ENCODE data around the gene SYNPO2. TPM values are rescaled to one million over a fixed set of nuclear protein-coding genes. Genes with fewer than 3 reads are reported as not detected.

The SYNPO2 gene
- polyA plus RNA-seq, 1 experiment = 5.1 TPM

DNA sequence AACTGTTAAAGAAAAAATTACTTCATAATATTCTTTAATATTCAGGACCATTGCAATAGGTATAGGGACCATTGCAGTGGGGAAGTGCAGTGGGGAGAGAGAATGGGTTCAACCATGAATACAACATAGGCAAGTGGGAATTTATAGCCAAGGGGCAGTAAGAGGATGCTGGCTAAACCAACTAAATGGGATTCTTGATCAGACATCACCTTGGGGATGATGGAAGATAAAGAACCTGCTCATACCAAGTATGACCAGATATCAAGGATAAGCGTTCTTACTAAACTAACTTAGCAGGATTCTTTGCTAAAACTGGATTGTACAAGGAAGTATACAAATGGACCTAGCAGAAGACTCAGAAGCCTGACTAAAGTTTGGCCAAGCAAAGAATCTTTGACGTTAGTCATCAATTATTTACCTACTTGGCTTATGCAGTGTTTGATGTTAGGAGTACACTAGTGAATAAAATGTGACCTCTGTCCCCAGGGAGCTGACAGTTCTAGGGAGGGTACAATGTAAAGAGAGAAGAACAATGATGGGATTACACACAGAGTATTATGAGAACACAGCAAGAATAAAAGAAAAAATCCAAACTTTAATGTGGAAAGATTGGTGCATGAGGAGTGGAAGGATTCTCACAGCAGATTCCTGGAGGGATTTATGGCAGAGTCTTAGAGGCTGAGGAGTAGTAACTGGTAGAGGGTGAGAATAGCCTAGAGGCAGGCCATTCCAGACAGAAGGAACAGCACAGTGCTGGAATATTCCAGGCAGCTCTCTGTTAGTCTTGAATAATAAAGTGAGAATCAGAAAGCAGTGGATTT, 192.3 kb downstream of the SYNPO2 start:
- ChIA-PET CTCF (no interaction called here), POLR2A (no interaction called here)

GRCh38 chr4:119081542-119081859, 192.8 kb downstream of the SYNPO2 start:
- DNase-seq (ENCODE audit: low read depth, low spot score) = no peak
- Histone ChIP-seq H3K27me3 (ENCODE audit: control insufficient read depth, insufficient read depth, low read length) (no peaks in the 10 kb centered on the region), H3K4me3 (ENCODE audit: low read depth, low read length) (no peak overlapping the region), H3K27ac (ENCODE audit: low read depth, low read length) (no peak overlapping the region), H3K9me3 (ENCODE audit: control insufficient read depth, insufficient read depth, low read length) (no peaks in the 10 kb centered on the region)
- ChIA-PET CTCF (no interaction called here), POLR2A (no interaction called here)
- no peak for TF ChIP-seq CTCF (IDR thresholded peaks at IDR 0.05; ENCODE audit: low read depth, low read length)

More for the DNA sequence above, 192.3 kb downstream of the SYNPO2 start:
- Histone ChIP-seq H3K4me3 (ENCODE audit: low read depth, low read length) (no peak overlapping the region), H3K27me3 (ENCODE audit: control insufficient read depth, insufficient read depth, low read length) (no peaks in the 10 kb centered on the region), H3K27ac (ENCODE audit: low read depth, low read length) (no peak overlapping the region), H3K9me3 (ENCODE audit: control insufficient read depth, insufficient read depth, low read length) (no peaks in the 10 kb centered on the region)
- TF ChIP-seq CTCF (IDR thresholded peaks at IDR 0.05; ENCODE audit: low read depth, low read length) = no peak
- DNase-seq (ENCODE audit: low read depth, low spot score) = no peak

GRCh38 chr4:119081943-119082342, 193.3 kb downstream of the SYNPO2 start:
- H3K27ac ChIP-seq (ENCODE audit: low read depth, low read length) = no peak overlapping the region
- ChIA-PET CTCF (no interaction called here), POLR2A (no interaction called here)
- H3K4me3 ChIP-seq (ENCODE audit: low read depth, low read length) = no peak overlapping the region
- no peaks in the 10 kb centered on the region for H3K27me3 ChIP-seq (ENCODE audit: control insufficient read depth, insufficient read depth, low read length)
- no peak for TF ChIP-seq CTCF (IDR thresholded peaks at IDR 0.05; ENCODE audit: low read depth, low read length)
- DNase-seq (ENCODE audit: low read depth, low spot score) = no peak
- H3K9me3 ChIP-seq (ENCODE audit: control insufficient read depth, insufficient read depth, low read length) = no peaks in the 10 kb centered on the region

DNA sequence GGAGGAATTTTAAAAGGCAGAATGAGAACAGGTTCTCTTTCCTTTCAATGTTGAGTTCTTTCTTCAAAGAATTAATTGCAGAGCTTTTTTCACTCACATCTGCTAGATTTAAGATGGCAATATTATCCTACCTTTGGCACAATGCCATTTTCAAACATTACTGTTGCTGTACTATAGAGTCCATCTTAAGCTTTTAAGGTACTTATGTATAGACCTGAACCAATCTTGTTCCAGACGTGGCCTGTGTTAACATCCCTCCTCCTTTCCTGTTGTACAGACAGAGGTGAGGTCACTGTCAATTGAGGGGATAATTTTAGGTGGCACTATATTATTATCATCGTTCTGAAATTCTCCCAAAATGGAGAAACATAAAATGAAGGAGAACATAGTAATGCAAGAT, 194.0 kb downstream of the SYNPO2 start:
- Histone ChIP-seq H3K4me3 (ENCODE audit: low read depth, low read length) (no peak overlapping the region), H3K27me3 (ENCODE audit: control insufficient read depth, insufficient read depth, low read length) (no peaks in the 10 kb centered on the region), H3K27ac (ENCODE audit: low read depth, low read length) (no peak overlapping the region), H3K9me3 (ENCODE audit: control insufficient read depth, insufficient read depth, low read length) (no peaks in the 10 kb centered on the region)
- ChIA-PET CTCF (no interaction called here), POLR2A (no interaction called here)
- no peak for DNase-seq (ENCODE audit: low read depth, low spot score)
- no peak for TF ChIP-seq CTCF (IDR thresholded peaks at IDR 0.05; ENCODE audit: low read depth, low read length)

GRCh38 chr4:119084513-119084912, 195.9 kb downstream of the SYNPO2 start:
- ChIA-PET POLR2A (no interaction called here), CTCF (no interaction called here)
- Histone ChIP-seq H3K9me3 (ENCODE audit: control insufficient read depth, insufficient read depth, low read length) (no peaks in the 10 kb centered on the region), H3K4me3 (ENCODE audit: low read depth, low read length) (no peak overlapping the region), H3K27me3 (ENCODE audit: control insufficient read depth, insufficient read depth, low read length) (no peaks in the 10 kb centered on the region), H3K27ac (ENCODE audit: low read depth, low read length) (no peak overlapping the region)
- no peak for DNase-seq (ENCODE audit: low read depth, low spot score)
- TF ChIP-seq CTCF (IDR thresholded peaks at IDR 0.05; ENCODE audit: low read depth, low read length) = no peak

All from AG04450 (cell line).